Activated CD8-positive, alpha-beta T cell treated with anti-CD3 and anti-CD28 coated beads, Interleukin-2, amount 10 ng/mL, durations not matched to agents 7 days and 5 days (primary cell): ENCODE measurements around the gene SEMA5B. TPM values are rescaled to one million over a fixed set of nuclear protein-coding genes. Genes with fewer than 3 reads are reported as not detected.

ENCODE experiments used
- ATAC-seq: fragments of 150-1000 bp; cut with Tn5 transposase; one replicate; pipeline ENCODE4 v1.10.0; 2021; ENCODE audit warnings: moderate library complexity
- CTCF ChIA-PET: fragments of 350-600 bp; sonication (Branson Sonifier 250); formaldehyde crosslinking; loops from one replicate; lab custom pipeline; 2021; ENCODE audit warnings: antibody characterized with exemption; lab: Charles Lee
- POLR2A ChIA-PET: fragments of 350-600 bp; sonication (Branson Sonifier 250); formaldehyde crosslinking; loops from one replicate; lab custom pipeline; 2021; ENCODE audit warnings: antibody characterized with exemption; lab: Charles Lee
- DNase-seq: peaks from one replicate; pipeline ENCODE4 v3.0.0-alpha.2; 2020
- H3K27ac Mint-ChIP-seq: one replicate; pipeline ENCODE4 v1.8.0; 2021; ENCODE audit warnings: mild to moderate bottlenecking, mixed read lengths
- H3K27me3 Mint-ChIP-seq: one replicate; pipeline ENCODE4 v1.8.0; 2021; ENCODE audit warnings: low read depth, mixed read lengths
- H3K36me3 Mint-ChIP-seq: one replicate; pipeline ENCODE4 v1.8.0; 2021; ENCODE audit warnings: low read depth, mixed read lengths
- H3K4me1 Mint-ChIP-seq: one replicate; pipeline ENCODE4 v1.8.0; 2021; ENCODE audit warnings: low read depth, mixed read lengths
- H3K4me3 Mint-ChIP-seq: one replicate; pipeline ENCODE4 v1.8.0; 2021; ENCODE audit warnings: mild to moderate bottlenecking, mixed read lengths
- H3K9me3 Mint-ChIP-seq: one replicate; pipeline ENCODE4 v1.8.0; 2022; ENCODE audit warnings: mixed read lengths; ENCODE audit not compliant: insufficient read depth
- total RNA-seq, 2 experiments: library from RNA; stranded (reverse); gene quantifications; one replicate each; pipeline ENCODE4 v1.2.3, GENCODE V29; 2021

Gene SEMA5B
- not detected for total RNA-seq

GRCh38 chr3:123027292-123028232 is at the start of gene SEMA5B:
Gene SEMA5B (minus strand): TSS chr3:123027763. CDS start chr3:122961263, 66,500 bp downstream.
- no peak for DNase-seq
- peak; percentile 59 for ATAC-seq
- ChIA-PET POLR2A (interaction anchor here (0.6 kb wide), 1 partner anchor 866 kb away, joined by 3 read pairs; no protein-coding TSS in a partner anchor), CTCF (interaction anchor here (0.7 to 2.0 kb wide), 22 partner anchors 8 to 1482 kb away, joined by 3 to 14 read pairs (median 4); partner anchors contain the start of genes FAM162A, PDIA5 and POLQ)
- Mint-ChIP-seq H3K4me1 (peaks cover 16% of the 10 kb centered on the region), H3K9me3 (no peaks in the 10 kb centered on the region), H3K36me3 (peaks cover 2% of the 10 kb centered on the region), H3K27ac (peak within 1 kb of the TSS; percentile 41), H3K27me3 (peaks cover 65% of the 10 kb centered on the region), H3K4me3 (peak within 1 kb of the TSS; percentile 66)

- ChIA-PET POLR2A (no interaction called here), CTCF (interaction anchor here (0.7 to 1.3 kb wide), 4 partner anchors 9 to 36 kb away, joined by 3 to 5 read pairs (median 4); partner anchors contain the start of gene PDIA5)
- H3K4me1 Mint-ChIP-seq = peaks cover 15% of the 10 kb centered on the region
- no peak overlapping the region for H3K4me3 Mint-ChIP-seq
- no peaks in the 10 kb centered on the region for H3K27me3 Mint-ChIP-seq
- H3K36me3 Mint-ChIP-seq = no peaks in the 10 kb centered on the region
- DNase-seq = no peak
- no peak overlapping the region for H3K27ac Mint-ChIP-seq
- ATAC-seq = no peak
- no peaks in the 10 kb centered on the region for H3K9me3 Mint-ChIP-seq
Observed at GRCh38 chr3:123076496-123077418, 49.2 kb upstream of the SEMA5B start.

- H3K4me3 Mint-ChIP-seq = no peak overlapping the region
- H3K4me1 Mint-ChIP-seq = peaks cover 16% of the 10 kb centered on the region
- no peaks in the 10 kb centered on the region for H3K27me3 Mint-ChIP-seq
- no peaks in the 10 kb centered on the region for H3K36me3 Mint-ChIP-seq
- H3K27ac Mint-ChIP-seq = no peak overlapping the region
- ATAC-seq = no peak
- no peak for DNase-seq
- ChIA-PET CTCF (interaction anchor here (1.1 to 1.3 kb wide), 2 partner anchors 9 to 10 kb away, joined by 4 to 5 read pairs; partner anchors contain the start of gene PDIA5), POLR2A (no interaction called here)
- no peaks in the 10 kb centered on the region for H3K9me3 Mint-ChIP-seq
Observed at GRCh38 chr3:123076112-123076495, 48.5 kb upstream of the SEMA5B start.

- ChIA-PET POLR2A (no interaction called here), CTCF (no interaction called here)
- H3K9me3 Mint-ChIP-seq = no peaks in the 10 kb centered on the region
- no peaks in the 10 kb centered on the region for H3K27me3 Mint-ChIP-seq
- H3K27ac Mint-ChIP-seq = no peak overlapping the region
- H3K36me3 Mint-ChIP-seq = no peaks in the 10 kb centered on the region
- peaks cover 16% of the 10 kb centered on the region for H3K4me1 Mint-ChIP-seq
- DNase-seq (no peak), ATAC-seq (no peak)
- no peak overlapping the region for H3K4me3 Mint-ChIP-seq
Observed at GRCh38 chr3:123075359-123075758, 47.8 kb upstream of the SEMA5B start.

- H3K4me1 Mint-ChIP-seq = peaks cover 27% of the 10 kb centered on the region
- no peaks in the 10 kb centered on the region for H3K27me3 Mint-ChIP-seq
- no peak overlapping the region for H3K27ac Mint-ChIP-seq
- DNase-seq (no peak), ATAC-seq (no peak)
- no peak overlapping the region for H3K4me3 Mint-ChIP-seq
- no peaks in the 10 kb centered on the region for H3K36me3 Mint-ChIP-seq
- POLR2A ChIA-PET = no interaction called here
- CTCF ChIA-PET = no interaction called here
- H3K9me3 Mint-ChIP-seq = no peaks in the 10 kb centered on the region
Observed at GRCh38 chr3:123072564-123072963, 45.0 kb upstream of the SEMA5B start.

GRCh38 chr3:123072152-123072551 is 44.6 kb upstream of the SEMA5B start:
- Mint-ChIP-seq H3K27me3 (no peaks in the 10 kb centered on the region), H3K9me3 (no peaks in the 10 kb centered on the region), H3K4me1 (peaks cover 27% of the 10 kb centered on the region), H3K4me3 (no peak overlapping the region), H3K36me3 (no peaks in the 10 kb centered on the region), H3K27ac (no peak overlapping the region)
- DNase-seq (no peak), ATAC-seq (no peak)
- ChIA-PET CTCF (no interaction called here), POLR2A (no interaction called here)

- ATAC-seq (no peak), DNase-seq (no peak)
- Mint-ChIP-seq H3K27ac (no peak overlapping the region), H3K4me1 (peaks cover 29% of the 10 kb centered on the region), H3K9me3 (no peaks in the 10 kb centered on the region), H3K27me3 (peaks cover 2% of the 10 kb centered on the region), H3K36me3 (no peaks in the 10 kb centered on the region), H3K4me3 (no peak overlapping the region)
- CTCF ChIA-PET = interaction anchor here (1.1 kb wide), 1 partner anchor 9 kb away, joined by 4 read pairs; no protein-coding TSS in a partner anchor
- POLR2A ChIA-PET = no interaction called here
Observed at GRCh38 chr3:123071581-123071980, 44.0 kb upstream of the SEMA5B start.

- Mint-ChIP-seq H3K27me3 (peaks cover 3% of the 10 kb centered on the region), H3K4me1 (peaks cover 33% of the 10 kb centered on the region), H3K27ac (no peak overlapping the region), H3K36me3 (no peaks in the 10 kb centered on the region), H3K4me3 (no peak overlapping the region), H3K9me3 (no peaks in the 10 kb centered on the region)
- ATAC-seq = no peak
- POLR2A ChIA-PET = no interaction called here
- no peak for DNase-seq
- CTCF ChIA-PET = interaction anchor here (1.1 kb wide), 1 partner anchor 9 kb away, joined by 4 read pairs; no protein-coding TSS in a partner anchor
Observed at GRCh38 chr3:123071146-123071545, 43.6 kb upstream of the SEMA5B start.

- no peaks in the 10 kb centered on the region for H3K36me3 Mint-ChIP-seq
- DNase-seq = no peak
- H3K27ac Mint-ChIP-seq = no peak overlapping the region
- ChIA-PET CTCF (interaction anchor here (1.1 kb wide), 1 partner anchor 8 kb away, joined by 4 read pairs; no protein-coding TSS in a partner anchor), POLR2A (no interaction called here)
- no peak overlapping the region for H3K4me3 Mint-ChIP-seq
- peaks cover 37% of the 10 kb centered on the region for H3K4me1 Mint-ChIP-seq
- no peaks in the 10 kb centered on the region for H3K9me3 Mint-ChIP-seq
- H3K27me3 Mint-ChIP-seq = peaks cover 3% of the 10 kb centered on the region
- ATAC-seq = no peak
Observed at GRCh38 chr3:123070510-123070909, 42.9 kb upstream of the SEMA5B start.

GRCh38 chr3:123068601-123069381 is 41.2 kb upstream of the SEMA5B start:
- no peak for ATAC-seq
- H3K27ac Mint-ChIP-seq = no peak overlapping the region
- H3K27me3 Mint-ChIP-seq = peaks cover 4% of the 10 kb centered on the region
- peak overlapping the region; percentile 72 for H3K4me3 Mint-ChIP-seq
- DNase-seq = no peak
- ChIA-PET CTCF (no interaction called here), POLR2A (no interaction called here)
- H3K9me3 Mint-ChIP-seq = no peaks in the 10 kb centered on the region
- H3K4me1 Mint-ChIP-seq = peaks cover 52% of the 10 kb centered on the region
- H3K36me3 Mint-ChIP-seq = no peaks in the 10 kb centered on the region
